GM19455 (cell line): ENCODE data around the gene AKT1.

Experiments used
- ATAC-seq: cut with Tn5 transposase; IDR thresholded peaks from one replicate; pipeline ENCODE4 v1.9.1; 2021; ENCODE audit not compliant: unreplicated experiment

The AKT1 gene

DNA sequence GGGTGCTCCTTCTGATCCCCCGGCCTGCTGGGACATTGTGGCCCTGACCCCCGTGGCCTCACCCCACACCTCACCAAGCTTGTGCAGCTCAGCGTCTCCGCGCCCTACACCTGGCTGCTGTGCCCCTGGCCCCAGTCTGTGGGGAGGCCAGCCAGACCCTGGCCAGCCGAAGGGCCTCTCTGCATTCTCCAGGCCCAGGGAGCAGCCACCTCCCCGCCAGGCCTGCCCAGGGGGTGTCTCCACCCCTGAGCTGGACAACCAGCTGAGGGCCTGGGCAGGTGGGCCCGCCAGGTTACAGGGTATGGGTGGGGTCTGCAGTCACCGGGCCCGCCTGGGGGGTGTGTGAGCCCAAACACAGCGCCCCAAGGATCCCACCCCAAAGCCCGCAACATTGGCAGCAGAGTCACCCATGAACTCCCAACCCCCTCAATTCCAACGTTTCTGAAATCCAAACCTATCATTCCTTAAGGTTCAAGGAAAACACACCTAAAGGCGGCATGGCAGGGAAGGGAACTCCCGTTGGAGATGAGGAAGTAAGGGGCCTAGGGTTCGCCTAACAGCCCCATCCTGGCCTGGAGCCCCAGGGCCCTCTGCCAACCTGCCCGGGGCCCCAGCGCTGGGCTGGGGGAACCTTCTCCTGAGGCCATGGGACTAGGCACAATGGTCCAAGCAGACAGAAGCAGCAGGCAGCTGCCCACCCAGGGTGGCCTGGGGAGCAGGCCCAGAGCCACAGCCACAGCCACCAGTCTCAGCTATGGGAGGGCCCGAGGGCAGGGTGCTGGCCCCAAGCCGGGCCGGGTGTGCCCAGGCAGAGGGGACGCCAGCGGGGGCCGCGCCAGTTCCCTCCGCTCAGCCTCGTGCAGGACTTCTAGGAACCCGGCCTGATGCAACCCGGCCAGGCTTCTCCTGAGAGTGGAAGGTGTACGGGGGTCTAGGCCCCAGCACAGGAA, 8.5 kb downstream of the AKT1 start:
- ATAC-seq: no peak

DNA sequence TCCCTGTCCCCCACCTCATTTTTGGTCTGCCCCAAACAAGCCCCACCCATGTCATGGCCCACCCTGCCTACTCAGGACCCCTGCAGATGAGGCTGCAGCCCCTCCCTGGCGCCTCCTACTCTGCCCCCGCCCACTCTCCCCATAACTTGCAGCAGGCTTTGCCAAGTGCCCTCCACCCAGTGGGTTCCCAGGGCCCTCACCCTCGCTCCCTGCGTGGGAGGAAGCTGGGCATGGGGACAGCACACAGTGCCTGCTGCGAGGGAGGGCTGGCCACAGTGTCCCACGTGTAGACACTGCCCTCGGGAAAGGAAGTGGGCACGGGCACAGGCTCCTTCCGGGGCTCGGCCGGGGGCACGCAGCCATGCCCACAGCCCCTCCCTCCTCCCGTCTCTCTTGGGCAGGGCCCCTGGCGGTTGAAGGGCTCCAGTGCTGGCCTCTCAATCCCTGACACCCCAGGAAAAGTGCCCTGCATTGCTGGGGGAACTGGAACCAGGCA, 9.4 kb downstream of the AKT1 start:
- no peak for ATAC-seq

GRCh38 chr14:104785708-104786080, 9.9 kb downstream of the AKT1 start:
- no peak for ATAC-seq

- ATAC-seq: no peak
These were observed 10.5 kb downstream of the AKT1 start for GRCh38 chr14:104784846-104785707.

- no peak for ATAC-seq
These were observed 11.4 kb downstream of the AKT1 start for GRCh38 chr14:104784218-104784568.

- ATAC-seq: no peak
These were observed 11.9 kb downstream of the AKT1 start for GRCh38 chr14:104783484-104784217.

DNA sequence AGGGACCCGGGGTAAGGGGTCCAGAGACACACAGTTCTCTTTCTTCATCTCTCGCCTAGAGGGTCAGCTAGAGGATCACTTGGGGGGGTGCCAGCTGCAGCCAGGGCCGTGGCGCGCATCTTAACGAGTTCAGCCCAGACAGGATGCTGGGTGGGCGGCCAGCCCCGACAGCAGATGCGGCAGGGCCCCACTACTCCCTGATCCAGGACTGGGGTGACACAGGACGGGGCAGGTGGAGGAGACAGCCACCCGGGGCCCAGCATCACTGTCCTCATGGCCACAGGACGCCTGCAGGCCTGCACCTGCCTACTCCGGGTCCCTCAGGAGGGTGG, 12.8 kb downstream of the AKT1 start:
- ATAC-seq: no peak

DNA sequence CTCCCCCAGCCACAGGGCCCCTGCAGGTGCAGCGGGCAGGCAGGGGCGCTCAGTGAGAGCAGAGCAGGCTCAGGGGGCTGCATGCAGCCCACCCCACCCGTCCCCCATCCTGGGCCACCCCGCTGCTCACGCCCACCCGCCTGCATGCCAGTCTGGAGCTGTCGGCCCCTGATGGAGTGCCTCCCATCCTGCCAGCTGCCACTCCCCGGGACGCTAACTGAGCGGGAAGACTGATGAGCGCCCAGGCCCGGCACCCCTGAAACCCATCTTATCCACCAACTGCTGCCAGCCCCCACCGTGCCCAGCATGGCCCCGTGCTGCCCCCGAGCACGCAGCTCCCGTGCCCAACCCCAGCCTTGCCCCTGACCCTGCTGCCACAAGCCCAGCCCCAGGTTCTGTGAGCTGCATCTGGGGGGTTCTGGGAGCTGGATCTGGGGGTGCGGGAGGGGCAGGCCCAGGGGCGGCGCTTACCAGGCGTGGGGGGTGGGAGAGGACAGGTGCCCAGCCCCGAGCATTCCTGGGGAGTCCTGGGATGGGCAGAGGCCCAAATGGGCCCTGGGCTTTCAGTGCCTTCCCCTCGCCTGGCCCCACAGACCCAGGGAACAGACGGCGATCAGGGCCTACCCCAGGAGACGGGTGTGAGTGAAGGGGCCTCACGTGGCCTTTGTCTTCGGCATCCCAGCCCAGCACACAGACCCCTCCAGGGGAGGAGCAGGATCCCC, 13.3 kb downstream of the AKT1 start:
- no peak for ATAC-seq

- no peak for ATAC-seq
These were observed 14.1 kb downstream of the AKT1 start for GRCh38 chr14:104781271-104782077.

GRCh38 chr14:104780513-104781030, 15.0 kb downstream of the AKT1 start:
- no peak for ATAC-seq

DNA sequence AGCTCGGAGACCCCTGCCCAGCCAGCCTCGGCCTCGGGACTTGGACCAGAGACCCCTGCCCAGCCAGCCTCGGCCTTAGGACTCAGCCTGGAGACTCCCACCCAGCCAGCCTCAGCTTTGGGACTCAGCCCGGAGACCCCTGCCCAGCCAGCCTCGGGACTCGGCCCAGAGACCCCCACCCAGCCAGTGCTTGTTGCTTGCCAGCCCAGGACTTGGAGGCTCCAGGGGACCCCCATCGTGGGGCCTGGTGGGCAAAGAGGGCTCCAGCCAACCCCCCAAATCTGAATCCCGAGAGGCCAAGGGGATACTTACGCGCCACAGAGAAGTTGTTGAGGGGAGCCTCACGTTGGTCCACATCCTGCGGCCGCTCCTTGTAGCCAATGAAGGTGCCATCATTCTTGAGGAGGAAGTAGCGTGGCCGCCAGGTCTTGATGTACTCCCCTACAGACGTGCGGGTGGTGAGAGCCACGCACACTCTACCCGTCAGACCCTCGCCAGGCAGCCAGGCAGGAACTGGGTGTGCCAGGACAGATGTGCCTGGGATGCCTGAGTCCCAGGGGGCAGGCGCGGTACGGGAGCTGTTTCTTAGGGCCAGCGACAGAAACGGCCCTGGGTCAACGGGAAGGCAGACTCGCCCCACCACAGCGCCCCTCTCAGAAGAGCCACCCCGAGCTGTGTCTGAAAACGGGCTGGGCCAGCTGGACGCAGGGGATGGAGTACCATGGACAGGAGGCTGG, 15.6 kb downstream of the AKT1 start:
- ATAC-seq: no peak

DNA sequence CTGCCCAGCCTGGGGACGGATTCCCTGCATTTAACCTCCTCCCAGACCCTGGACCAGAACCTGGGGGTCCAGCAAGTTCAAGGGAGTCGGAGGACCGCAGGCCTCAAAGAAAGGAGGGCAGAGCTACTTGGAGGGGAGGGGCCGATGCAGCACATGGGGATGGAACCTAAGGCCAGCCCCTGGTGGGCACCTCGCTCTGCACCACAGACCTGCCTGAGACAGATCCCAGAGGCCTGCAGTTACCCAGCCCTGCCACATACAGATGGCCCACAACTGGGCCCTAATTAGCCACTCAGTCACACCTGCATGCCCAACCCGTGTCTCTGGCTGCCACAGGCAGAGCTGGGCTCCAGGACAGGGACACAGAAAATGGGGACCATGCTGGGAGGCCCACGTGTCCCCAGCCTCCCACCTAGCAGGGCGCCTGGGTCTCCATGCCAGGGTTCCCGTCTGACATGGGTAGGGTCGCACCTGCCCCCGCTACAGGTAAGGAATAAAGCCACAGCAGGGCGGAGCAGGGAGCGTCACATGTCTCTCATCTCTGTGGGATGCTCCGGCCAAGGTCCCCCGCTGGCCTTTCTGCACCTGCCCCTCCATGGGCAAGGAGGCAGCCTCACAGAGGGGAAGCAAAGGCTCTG, 16.7 kb downstream of the AKT1 start:
- no peak for ATAC-seq

DNA sequence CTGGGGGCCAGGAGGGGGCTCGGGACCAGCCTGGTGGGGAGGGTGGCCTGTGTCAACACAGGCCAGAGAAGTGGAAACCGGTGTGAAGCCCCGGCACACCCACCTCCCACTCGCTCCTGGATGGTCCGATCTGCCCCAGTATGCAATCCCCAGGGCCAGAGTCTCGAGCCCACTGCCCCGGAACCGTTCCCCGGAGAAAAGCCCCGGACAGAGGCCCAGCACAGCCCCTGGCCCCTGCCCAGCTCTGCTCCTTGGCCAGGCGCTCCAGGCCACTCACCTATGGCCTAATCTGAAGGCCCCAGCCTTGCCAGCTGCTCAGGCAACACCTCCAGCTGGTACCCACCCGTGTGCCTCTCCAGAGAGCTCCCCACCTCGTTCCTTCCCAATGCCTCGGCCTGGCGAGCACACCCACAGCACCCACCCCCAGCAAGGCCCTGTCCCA, 17.7 kb downstream of the AKT1 start:
- ATAC-seq: no peak

DNA sequence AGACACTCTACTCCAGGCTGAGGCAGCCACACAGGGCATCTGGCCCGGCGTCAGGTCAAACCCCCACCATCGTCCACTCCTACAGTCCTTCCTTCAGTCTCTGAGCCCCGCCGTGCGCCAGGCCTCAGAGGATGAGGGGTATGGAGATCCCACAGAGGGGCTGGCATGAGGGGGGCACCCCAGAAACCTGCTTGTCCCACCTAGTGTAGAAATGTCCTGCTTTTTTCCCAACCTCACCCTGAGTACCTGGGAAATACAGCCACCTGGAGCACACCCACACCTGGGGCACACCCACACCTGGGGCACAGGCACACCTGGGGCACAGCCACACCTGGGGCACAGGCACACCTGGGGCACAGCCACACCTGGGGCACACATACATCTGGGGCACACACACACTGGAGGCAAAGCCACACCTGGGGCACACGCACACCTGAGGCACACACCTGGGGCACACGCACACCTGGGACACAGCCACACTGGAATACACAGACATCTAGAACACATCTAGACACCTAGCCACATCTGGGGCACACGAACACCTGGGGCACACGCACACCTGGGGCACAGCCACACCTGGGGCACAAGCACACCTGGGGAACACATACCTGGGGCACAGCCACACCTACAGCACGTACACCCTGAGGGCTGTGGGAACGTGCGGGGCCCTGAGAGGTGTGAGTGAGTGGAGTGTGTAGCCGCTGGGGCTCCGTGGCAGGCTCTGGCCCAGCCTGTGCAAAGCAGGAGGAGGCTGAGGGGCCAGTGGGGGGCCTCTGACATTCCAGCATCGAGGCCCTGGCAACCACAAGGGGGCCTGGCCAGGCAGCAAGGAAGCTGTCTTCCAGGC, 18.4 kb downstream of the AKT1 start:
- ATAC-seq: no peak

DNA sequence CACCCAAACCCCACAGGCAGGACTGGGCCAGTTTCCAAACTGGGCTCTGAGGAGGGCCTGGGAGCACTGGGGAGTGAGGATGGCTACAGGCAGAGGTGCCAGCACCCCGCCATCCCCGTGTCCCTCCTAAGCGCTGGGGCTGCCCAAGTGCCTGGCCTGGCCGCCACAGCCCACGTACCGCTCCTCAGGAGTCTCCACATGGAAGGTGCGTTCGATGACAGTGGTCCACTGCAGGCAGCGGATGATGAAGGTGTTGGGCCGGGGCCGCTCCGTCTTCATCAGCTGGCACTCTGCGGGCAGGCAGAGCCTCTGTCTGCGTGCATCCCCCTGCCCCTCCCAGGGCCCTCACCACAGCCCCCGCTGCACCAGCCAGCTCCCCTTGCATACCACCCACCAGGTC, 19.1 kb downstream of the AKT1 start:
- ATAC-seq: no peak

DNA sequence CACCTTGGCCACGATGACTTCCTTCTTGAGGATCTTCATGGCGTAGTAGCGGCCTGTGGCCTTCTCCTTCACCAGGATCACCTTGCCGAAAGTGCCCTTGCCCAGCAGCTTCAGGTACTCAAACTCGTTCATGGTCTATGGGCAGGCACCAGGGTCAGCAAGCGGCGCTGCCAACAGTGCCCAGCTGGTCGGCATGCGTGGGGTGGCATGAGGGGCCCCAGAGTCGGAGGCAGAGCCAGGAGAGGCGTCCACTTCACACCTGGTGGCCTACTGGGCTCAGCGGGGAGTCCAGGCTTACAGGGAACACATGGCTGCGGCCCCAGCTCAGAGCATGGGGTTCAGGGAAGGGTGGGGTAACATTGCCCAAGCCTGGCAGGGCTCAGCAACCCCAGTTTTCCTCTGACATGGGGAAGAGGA, 20.5 kb downstream of the AKT1 start:
- no peak for ATAC-seq

DNA sequence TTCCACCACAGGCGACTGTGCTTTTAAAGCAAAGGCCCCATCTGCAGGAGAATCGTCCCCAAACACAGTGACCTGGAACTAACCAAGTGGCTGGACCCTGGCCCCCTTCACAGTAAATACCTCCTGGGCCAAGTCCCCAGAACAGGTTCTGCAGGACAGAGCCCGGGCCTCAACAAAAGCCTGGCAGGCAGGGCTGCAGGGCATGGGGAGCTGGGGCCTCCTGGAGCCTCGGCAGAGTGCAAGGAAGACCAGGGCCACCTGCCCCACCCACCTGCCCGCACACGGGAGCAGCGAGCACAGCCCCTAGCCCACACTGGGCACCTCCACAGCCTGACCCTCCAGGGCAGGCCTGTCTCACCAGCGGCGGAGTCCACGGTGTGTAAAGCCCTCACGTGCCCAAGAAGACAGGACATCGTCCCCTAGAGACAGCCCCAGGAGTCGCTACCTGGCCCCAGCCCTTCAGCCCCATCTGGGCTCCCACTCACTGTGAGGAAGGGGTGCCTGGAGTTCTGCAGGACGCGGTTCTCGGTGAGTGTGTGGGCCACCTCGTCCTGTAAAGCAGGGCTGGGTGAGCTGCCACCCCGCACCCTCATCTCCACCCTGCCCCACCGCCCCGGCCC, 21.0 kb downstream of the AKT1 start:
- ATAC-seq: no peak
